ENCODE measurements around the gene MSH5.

DNA sequence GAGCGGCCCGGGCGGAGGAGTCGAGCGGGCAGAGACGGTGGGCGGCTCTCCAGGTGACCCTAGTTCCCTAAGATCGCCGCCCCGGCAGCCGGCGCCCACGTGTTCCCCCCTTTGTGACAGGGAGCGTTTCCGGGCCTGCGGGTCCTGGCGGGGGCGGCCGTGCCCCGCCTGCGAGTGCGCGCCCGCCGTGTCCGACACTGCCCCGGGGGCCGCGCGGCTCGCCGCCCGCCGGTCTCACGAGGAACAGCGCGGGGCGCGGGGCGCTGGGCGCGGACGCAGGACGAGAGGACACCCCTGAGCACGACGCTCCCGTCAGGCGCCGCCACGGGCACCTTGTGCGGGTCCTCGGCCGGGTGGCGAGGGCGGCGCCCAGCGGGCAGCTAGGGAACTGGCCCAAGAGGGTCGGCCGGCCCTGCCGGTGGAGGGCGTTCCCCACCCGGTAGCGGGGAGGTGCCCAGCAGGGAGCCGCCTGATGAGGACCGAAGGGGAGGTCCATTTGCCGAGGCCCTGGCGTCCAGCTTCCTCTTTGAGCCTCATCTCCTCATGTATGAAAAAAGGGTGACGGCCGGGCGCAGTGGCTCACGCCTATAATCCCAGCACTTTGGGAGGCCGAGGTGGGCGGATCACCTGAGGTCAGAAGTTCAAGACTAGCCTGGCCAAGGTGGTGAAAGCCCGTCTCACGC is 56.0 kb downstream of the MSH5 start, which contains the start of gene VARS1:
- TF ChIP-seq POLR2A (IDR thresholded peaks at IDR 0.05; ENCODE audit: low read depth, low read length) (no peak), TAF1 (IDR thresholded peaks at IDR 0.05; ENCODE audit: low read depth, low read length) (peak; percentile 67), POLR2AphosphoS5 (IDR thresholded peaks at IDR 0.05; ENCODE audit: low read depth, low read length) (no peak)

All from GM12891 (cell line).